Body of pancreas (tissue), 4 donors: ENCODE results near the gene CCSER2.

Experiments used
- POLR2A ChIP-seq, 3 donors: fragments of 450-650 bp; IDR thresholded peaks; one replicate each; pipeline ENCODE4 v1.6.1; 2016; ENCODE audit warnings: antibody characterized with exemption in 3 of 3, mild to moderate bottlenecking in 2 of 3
- TF ChIP-seq, protein P1 (sequence below), 7 experiments: fragments of 450-650 bp in 4 of 7; fragments of 200-600 bp in 3 of 7; sonication (generic) in 3 of 7; IDR thresholded peaks; one replicate each; pipeline ENCODE4 v1.5.1; 2016 to 2019; ENCODE audit warnings: antibody characterized with exemption in 7 of 7

DNA sequence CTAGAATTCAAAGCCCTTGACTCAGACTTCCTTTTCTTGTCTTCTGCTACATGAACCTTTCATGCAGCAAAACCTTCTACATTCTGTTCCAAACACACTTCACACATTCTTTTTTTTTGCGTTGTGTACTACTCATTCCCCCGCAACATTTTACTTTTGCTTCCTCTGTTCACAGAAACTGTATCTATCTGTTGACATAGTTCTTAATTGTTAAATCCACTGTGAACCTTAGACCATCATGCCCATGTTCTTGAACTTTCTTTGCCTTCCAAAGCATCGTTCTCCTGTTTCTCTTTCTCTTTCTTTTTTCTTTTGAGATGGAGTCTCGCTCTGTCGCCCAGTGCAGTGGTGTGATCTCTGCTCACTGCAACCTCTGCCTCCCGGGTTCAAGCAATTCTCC is 14.2 kb downstream of the CCSER2 start:
- TF ChIP-seq, protein P1, sequence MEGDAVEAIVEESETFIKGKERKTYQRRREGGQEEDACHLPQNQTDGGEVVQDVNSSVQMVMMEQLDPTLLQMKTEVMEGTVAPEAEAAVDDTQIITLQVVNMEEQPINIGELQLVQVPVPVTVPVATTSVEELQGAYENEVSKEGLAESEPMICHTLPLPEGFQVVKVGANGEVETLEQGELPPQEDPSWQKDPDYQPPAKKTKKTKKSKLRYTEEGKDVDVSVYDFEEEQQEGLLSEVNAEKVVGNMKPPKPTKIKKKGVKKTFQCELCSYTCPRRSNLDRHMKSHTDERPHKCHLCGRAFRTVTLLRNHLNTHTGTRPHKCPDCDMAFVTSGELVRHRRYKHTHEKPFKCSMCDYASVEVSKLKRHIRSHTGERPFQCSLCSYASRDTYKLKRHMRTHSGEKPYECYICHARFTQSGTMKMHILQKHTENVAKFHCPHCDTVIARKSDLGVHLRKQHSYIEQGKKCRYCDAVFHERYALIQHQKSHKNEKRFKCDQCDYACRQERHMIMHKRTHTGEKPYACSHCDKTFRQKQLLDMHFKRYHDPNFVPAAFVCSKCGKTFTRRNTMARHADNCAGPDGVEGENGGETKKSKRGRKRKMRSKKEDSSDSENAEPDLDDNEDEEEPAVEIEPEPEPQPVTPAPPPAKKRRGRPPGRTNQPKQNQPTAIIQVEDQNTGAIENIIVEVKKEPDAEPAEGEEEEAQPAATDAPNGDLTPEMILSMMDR (IDR thresholded peaks at IDR 0.05): no peak
- no peak for TF ChIP-seq POLR2A (IDR thresholded peaks at IDR 0.05)
